Suprapubic skin (tissue), 3 donors: ENCODE data around the gene GRPEL1.

Source experiments
- EP300 ChIP-seq: sonication (generic); formaldehyde crosslinking; IDR thresholded peaks from one replicate; pipeline ENCODE4 v1.6.1; 2017; ENCODE audit warnings: antibody characterized with exemption
- POLR2A ChIP-seq, 2 donors: fragments of 450-650 bp; IDR thresholded peaks; one replicate each; pipeline ENCODE4 v1.6.1; 2017; ENCODE audit warnings: antibody characterized with exemption in 2 of 2, mild to moderate bottlenecking in 2 of 2, moderate library complexity in 2 of 2
- TF ChIP-seq, protein P1 (sequence below), 2 donors: fragments of 200-600 bp in 1 of 2; fragments of 450-650 bp in 1 of 2; sonication (generic) in 1 of 2; IDR thresholded peaks; one replicate each; pipeline ENCODE4 v1.5.1; 2016 to 2019; ENCODE audit warnings: antibody characterized with exemption in 2 of 2, mild to moderate bottlenecking in 1 of 2, moderate library complexity in 1 of 2

DNA sequence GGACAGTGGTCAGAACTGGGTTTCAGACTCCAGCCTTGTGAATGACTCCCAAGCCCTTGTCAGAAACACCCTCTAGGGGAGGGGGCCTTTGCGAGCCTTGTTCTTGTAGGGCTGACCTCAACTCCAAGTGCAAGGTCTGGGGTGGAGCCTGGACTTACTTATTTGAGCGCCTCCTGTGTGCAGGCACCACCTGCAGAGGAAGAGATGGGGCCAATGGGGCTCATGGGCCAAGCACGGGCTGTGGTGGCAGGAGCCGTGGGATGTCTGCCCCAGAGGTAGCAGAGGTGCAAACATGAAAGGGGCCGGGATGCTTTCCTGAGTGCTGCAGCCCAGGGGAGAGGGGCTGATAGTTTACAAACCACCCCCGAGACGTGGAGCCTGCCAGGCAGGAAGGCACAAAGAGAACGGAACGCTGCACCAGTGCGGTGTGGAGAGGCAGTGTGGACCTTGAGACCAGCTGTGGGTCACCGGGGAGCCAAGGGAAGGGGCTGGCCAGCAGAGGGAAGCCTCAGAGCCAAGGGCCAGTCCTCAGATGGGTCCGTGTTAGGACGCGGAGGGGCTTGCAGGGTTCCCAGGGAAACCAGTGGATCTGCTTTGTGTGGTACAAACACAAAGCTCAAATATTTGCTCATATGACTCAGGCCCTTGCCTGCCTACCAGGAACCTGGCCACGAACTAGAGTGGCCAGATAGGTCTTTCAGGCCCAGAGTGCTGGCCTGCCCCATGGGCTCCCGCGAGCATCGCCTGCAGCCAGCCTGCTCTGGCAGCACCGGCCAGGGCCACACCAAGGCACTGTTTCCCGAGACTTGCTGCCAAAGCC is 33.4 kb downstream of the GRPEL1 start:
- TF ChIP-seq, protein P1, sequence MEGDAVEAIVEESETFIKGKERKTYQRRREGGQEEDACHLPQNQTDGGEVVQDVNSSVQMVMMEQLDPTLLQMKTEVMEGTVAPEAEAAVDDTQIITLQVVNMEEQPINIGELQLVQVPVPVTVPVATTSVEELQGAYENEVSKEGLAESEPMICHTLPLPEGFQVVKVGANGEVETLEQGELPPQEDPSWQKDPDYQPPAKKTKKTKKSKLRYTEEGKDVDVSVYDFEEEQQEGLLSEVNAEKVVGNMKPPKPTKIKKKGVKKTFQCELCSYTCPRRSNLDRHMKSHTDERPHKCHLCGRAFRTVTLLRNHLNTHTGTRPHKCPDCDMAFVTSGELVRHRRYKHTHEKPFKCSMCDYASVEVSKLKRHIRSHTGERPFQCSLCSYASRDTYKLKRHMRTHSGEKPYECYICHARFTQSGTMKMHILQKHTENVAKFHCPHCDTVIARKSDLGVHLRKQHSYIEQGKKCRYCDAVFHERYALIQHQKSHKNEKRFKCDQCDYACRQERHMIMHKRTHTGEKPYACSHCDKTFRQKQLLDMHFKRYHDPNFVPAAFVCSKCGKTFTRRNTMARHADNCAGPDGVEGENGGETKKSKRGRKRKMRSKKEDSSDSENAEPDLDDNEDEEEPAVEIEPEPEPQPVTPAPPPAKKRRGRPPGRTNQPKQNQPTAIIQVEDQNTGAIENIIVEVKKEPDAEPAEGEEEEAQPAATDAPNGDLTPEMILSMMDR (IDR thresholded peaks at IDR 0.05), result no peak
- TF ChIP-seq EP300 (no peak), POLR2A (IDR thresholded peaks at IDR 0.05) (no peak)
